Gastrocnemius medialis (tissue), 4 donors: ENCODE data around the gene ATP6V1F.

ENCODE experiments used
- CTCF ChIP-seq, 5 experiments: fragments of 450-650 bp in 3 of 5; fragments of 200-600 bp in 2 of 5; sonication (generic) in 2 of 5; IDR thresholded peaks in 4 of 5; conservative IDR thresholded peaks in 1 of 5; 1 replicate in 4 of 5; 2 replicates in 1 of 5; pipeline ENCODE4 v1.5.1; 2016 to 2019; ENCODE audit warnings: antibody characterized with exemption in 5 of 5, mild to moderate bottlenecking in 3 of 5, moderate library complexity in 3 of 5
- POLR2A ChIP-seq, 2 donors: fragments of 450-650 bp; IDR thresholded peaks; one replicate each; pipeline ENCODE4 v1.6.1; 2017; ENCODE audit warnings: antibody characterized with exemption in 2 of 2, mild to moderate bottlenecking in 2 of 2, moderate library complexity in 2 of 2

- TF ChIP-seq CTCF (IDR thresholded peaks at IDR 0.05 in 4 of 5, conservative IDR thresholded peaks at IDR 0.05 in 1 of 5) (no peak), POLR2A (IDR thresholded peaks at IDR 0.05) (no peak)
Measured at GRCh38 chr7:128880791-128881457, 18.3 kb downstream of the ATP6V1F start.
